ENCODE measurements around the gene PLCL2. TPM values are rescaled to one million over a fixed set of nuclear protein-coding genes. Genes with fewer than 3 reads are reported as not detected.

Gene PLCL2
- total RNA-seq, 1 donor from 2014 or later, result 1.6 TPM

GRCh38 chr3:16998236-16998923 lies 113.6 kb downstream of the PLCL2 start:
- FAIRE-seq, result no peak
- TF ChIP-seq CTCF (IDR thresholded peaks at IDR 0.05; ENCODE audit: insufficient read depth, low read length, severe bottlenecking), result no peak
- Histone ChIP-seq H3K36me3 (ENCODE audit: control insufficient read depth, insufficient read depth, low read length) (no peaks in the 10 kb centered on the region), H3K27me3 (ENCODE audit: control insufficient read depth, insufficient read depth, low read length) (no peaks in the 10 kb centered on the region), H3K4me3 (ENCODE audit: low read depth, low read length) (no peak overlapping the region)
- no peak for DNase-seq (ENCODE audit: low read depth)

- FAIRE-seq, result no peak
- H3K4me3 ChIP-seq (ENCODE audit: low read depth, low read length), result no peak overlapping the region
- TF ChIP-seq CTCF (IDR thresholded peaks at IDR 0.05; ENCODE audit: insufficient read depth, low read length, severe bottlenecking), result no peak
Measured at GRCh38 chr3:16999161-16999560, 114.4 kb downstream of the PLCL2 start.

GRCh38 chr3:16999871-17000270 lies 115.1 kb downstream of the PLCL2 start:
- H3K27me3 ChIP-seq (ENCODE audit: control insufficient read depth, insufficient read depth, low read length), result no peaks in the 10 kb centered on the region
- DNase-seq (ENCODE audit: low read depth) (no peak), FAIRE-seq (no peak)
- no peak overlapping the region for H3K4me3 ChIP-seq (ENCODE audit: low read depth, low read length)
- TF ChIP-seq CTCF (IDR thresholded peaks at IDR 0.05; ENCODE audit: insufficient read depth, low read length, severe bottlenecking), result no peak
- no peaks in the 10 kb centered on the region for H3K36me3 ChIP-seq (ENCODE audit: control insufficient read depth, insufficient read depth, low read length)

More at GRCh38 chr3:16999161-16999560, 114.4 kb downstream of the PLCL2 start:
- Histone ChIP-seq H3K36me3 (ENCODE audit: control insufficient read depth, insufficient read depth, low read length) (no peaks in the 10 kb centered on the region), H3K27me3 (ENCODE audit: control insufficient read depth, insufficient read depth, low read length) (no peaks in the 10 kb centered on the region)
- no peak for DNase-seq (ENCODE audit: low read depth)

GRCh38 chr3:17003457-17003856 lies 118.7 kb downstream of the PLCL2 start:
- Histone ChIP-seq H3K27me3 (ENCODE audit: control insufficient read depth, insufficient read depth, low read length) (no peaks in the 10 kb centered on the region), H3K4me3 (ENCODE audit: low read depth, low read length) (no peak overlapping the region), H3K36me3 (ENCODE audit: control insufficient read depth, insufficient read depth, low read length) (no peaks in the 10 kb centered on the region)
- TF ChIP-seq CTCF (IDR thresholded peaks at IDR 0.05; ENCODE audit: insufficient read depth, low read length, severe bottlenecking), result no peak
- peak; percentile 28 for DNase-seq (ENCODE audit: low read depth)
- no peak for FAIRE-seq

- TF ChIP-seq CTCF (IDR thresholded peaks at IDR 0.05; ENCODE audit: insufficient read depth, low read length, severe bottlenecking), result no peak
- Histone ChIP-seq H3K4me3 (ENCODE audit: low read depth, low read length) (no peak overlapping the region), H3K36me3 (ENCODE audit: control insufficient read depth, insufficient read depth, low read length) (no peaks in the 10 kb centered on the region), H3K27me3 (ENCODE audit: control insufficient read depth, insufficient read depth, low read length) (no peaks in the 10 kb centered on the region)
- FAIRE-seq (peak; percentile 28), DNase-seq (ENCODE audit: low read depth) (no peak)
Measured at GRCh38 chr3:17006132-17006852, 121.5 kb downstream of the PLCL2 start.

Measured in bronchial epithelial cell (primary cell).